Adrenal gland (tissue), 12 donors: ENCODE measurements around the gene ABCB7. TPM values are rescaled to one million over a fixed set of nuclear protein-coding genes. Genes with fewer than 3 reads are reported as not detected.
A peak's percentile ranks its signal among the peaks of the same experiment; 100 is the strongest.

ENCODE experiments used
- DNase-seq, 7 donors: peaks; one replicate each; pipeline ENCODE4 v3.0.0-alpha.2; 2019 to 2020
- H3K27ac ChIP-seq, 5 donors: fragments of 200-600 bp; sonication (generic) in 4 of 5; 1 replicate in 3 of 5; 2 replicates in 2 of 5; pipeline versions ENCODE4 v1.5.1 to v1.8.0; 2016 to 2020; ENCODE audit warnings: mild to moderate bottlenecking in 1 of 5
- H3K27me3 ChIP-seq: fragments of 200-600 bp; 2 replicates; pipeline ENCODE4 v1.8.0; 2021
- H3K36me3 ChIP-seq, 2 donors: fragments of 200-600 bp; replicated peaks in 1 of 2; 1 replicate in 1 of 2; 2 replicates in 1 of 2; pipeline versions ENCODE4 v1.5.1 to v1.8.0; 2018 to 2022
- H3K4me1 ChIP-seq, 2 donors: fragments of 200-600 bp; replicated peaks in 1 of 2; 1 replicate in 1 of 2; 2 replicates in 1 of 2; pipeline versions ENCODE4 v1.5.1 to v1.8.0; 2018 to 2021
- H3K4me3 ChIP-seq, 4 donors: fragments of 200-600 bp; sonication (generic) in 3 of 4; one replicate each; pipeline ENCODE4 v1.5.1; 2016 to 2018
- H3K9me3 ChIP-seq, 3 donors: fragments of 200-600 bp; sonication (generic) in 1 of 3; replicated peaks in 1 of 3; 1 replicate in 2 of 3; 2 replicates in 1 of 3; pipeline versions ENCODE4 v1.5.1 to v1.8.0; 2016 to 2021
- CTCF ChIP-seq, 6 experiments: fragments of 450-650 bp in 4 of 6; fragments of 200-600 bp in 2 of 6; sonication (generic) in 1 of 6; IDR thresholded peaks; 1 replicate in 5 of 6; 2 replicates in 1 of 6; pipeline versions ENCODE4 v1.5.1 to v1.8.0; 2016 to 2021; ENCODE audit warnings: antibody characterized with exemption in 6 of 6, mild to moderate bottlenecking in 2 of 6, moderate library complexity in 1 of 6
- POLR2A ChIP-seq, 2 donors: fragments of 450-650 bp; IDR thresholded peaks; one replicate each; pipeline ENCODE4 v1.6.1; 2017; ENCODE audit warnings: antibody characterized with exemption in 2 of 2, mild to moderate bottlenecking in 2 of 2, moderate library complexity in 1 of 2
- WGBS, 4 donors: extraction: QIAGEN DNeasy Blood & Tissue Kit in 2 of 4; methylation state at CpG; one replicate each; pipeline versions ENCODE4 v1.1.5 to v1.1.7; 2013 to 2017; 5-methylcytosine and 5-hydroxymethylcytosine counted together
- intact Hi-C, 2 donors: fragments of 100-400 bp; cut with DNase I; formaldehyde crosslinking; loops; one replicate each; pipeline versions ENCODE4 v1.14.1 to v1.15.0; 2022 to 2023
- polyA plus RNA-seq, 3 donors: library from polyadenylated mRNA; stranded (reverse); fragments of 200-250 nt in 2 of 3; fragments of 350-450 nt in 1 of 3; fragmentation: Illumina TruSeq in 1 of 3; extraction: RNeasy Lipid Tissue Mini Kit (QIAGEN cat#74804) in 1 of 3; gene quantifications; one replicate each; pipeline ENCODE4 v1.2.3, GENCODE V29; 2013 to 2014
- total RNA-seq, 9 donors: library from RNA; depleted of rRNA in 4 of 9; stranded (reverse); fragments of >200 nt in 4 of 9; fragments of 120-200 nt in 1 of 9; fragmentation: NEBNext Ultra II Directional in 1 of 9; extraction: Animal tissue kit (Norgen Biotek cat#: 25700) in 1 of 9; gene quantifications; one replicate each; pipeline versions ENCODE4 v1.1.0 to v1.2.4, GENCODE V29; 2013 to 2023
- donor health status: healthy with polysubstance abuse.
- donor health status: Bipolar disorder and iron deficiency.
- donor health status: DM: yes; HTN: yes; CAD: no.
- donor health status: DM: no; HTN: no; CAD: no.
- donor health status: DM: no; HTN: no; CAD: no.
- donor health status: DM: yes; HTN: yes; CAD: no.

The ABCB7 gene
- total and polyA plus RNA-seq, 12 donors: 7.2 to 75.3 (median 31.4) TPM

- no peak for TF ChIP-seq POLR2A (IDR thresholded peaks at IDR 0.05)
- TF ChIP-seq CTCF (IDR thresholded peaks at IDR 0.05): no peak
These were observed 2.0 kb upstream of the ABCB7 start for GRCh38 chrX:75158054-75158453.

DNA sequence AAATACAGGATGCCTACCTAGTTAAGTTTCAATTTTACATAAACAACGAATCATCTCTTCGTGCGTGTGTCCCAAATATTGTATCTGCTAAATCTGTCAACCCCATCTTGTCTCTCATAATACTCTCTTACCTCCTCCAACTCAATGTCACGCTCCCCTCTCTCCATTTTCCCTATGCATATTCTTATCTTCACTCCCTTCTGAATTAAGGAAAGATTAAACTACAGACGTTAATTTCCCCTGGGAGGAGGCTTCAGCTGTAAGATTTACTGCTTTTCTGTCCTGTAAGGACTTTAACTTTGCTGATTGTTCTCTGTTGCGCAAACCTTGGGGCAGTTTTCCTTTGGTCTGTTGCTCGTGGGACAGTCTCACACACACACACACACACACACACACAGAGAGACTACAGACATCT, 455 bp upstream of the ABCB7 start:
- intact Hi-C loops: no loop called here
- peak overlapping the region; percentile 53 to 86 (median 72) for H3K27ac ChIP-seq
- H3K4me3 ChIP-seq: peak overlapping the region in 2 of 4 donors; percentile 57 to 68
- DNase-seq: peak in 4 of 7 donors; percentile 27 to 53 (median 32)
- no peaks in the 10 kb centered on the region for H3K36me3 ChIP-seq
- H3K9me3 ChIP-seq: no peaks in the 10 kb centered on the region
- 1 to 36% (median 14%) methylated on average over 7 of the region's 7 CpGs for WGBS, 4 donors
- H3K27me3 ChIP-seq: no peaks in the 10 kb centered on the region
- TF ChIP-seq POLR2A (IDR thresholded peaks at IDR 0.05) (no peak), CTCF (IDR thresholded peaks at IDR 0.05) (no peak)
- H3K4me1 ChIP-seq: peaks cover 0 to 14% of the 10 kb centered on the region in 2 donors

More at GRCh38 chrX:75158054-75158453, 2.0 kb upstream of the ABCB7 start:
- Histone ChIP-seq H3K36me3 (no peaks in the 10 kb centered on the region), H3K4me1 (peaks cover 0 to 14% of the 10 kb centered on the region in 2 donors), H3K27me3 (no peaks in the 10 kb centered on the region), H3K27ac (no peak overlapping the region), H3K9me3 (no peaks in the 10 kb centered on the region), H3K4me3 (no peak overlapping the region)
- no peak for DNase-seq
- intact Hi-C loops: no loop called here
- WGBS, 4 donors: 68 to 96% (median 86%) methylated on average over 3 of the region's 3 CpGs

- WGBS, 4 donors: 1 to 40% (median 18%) methylated on average over 6 of the region's 6 CpGs
- Histone ChIP-seq H3K36me3 (no peaks in the 10 kb centered on the region), H3K27ac (peak overlapping the region in 3 of 5 donors; percentile 72 to 86 (median 80)), H3K9me3 (no peaks in the 10 kb centered on the region), H3K4me1 (peaks cover 0 to 14% of the 10 kb centered on the region in 2 donors), H3K27me3 (no peaks in the 10 kb centered on the region), H3K4me3 (peak overlapping the region in 2 of 4 donors; percentile 57 to 68)
- TF ChIP-seq POLR2A (IDR thresholded peaks at IDR 0.05): no peak
- no peak for TF ChIP-seq CTCF (IDR thresholded peaks at IDR 0.05)
- no peak for DNase-seq
- intact Hi-C loops: no loop called here
These were observed 646 bp downstream of the ABCB7 start for GRCh38 chrX:75155447-75155826.

GRCh38 chrX:75154871-75155270, 1.2 kb downstream of the ABCB7 start:
- no peak overlapping the region for H3K4me3 ChIP-seq
- no peaks in the 10 kb centered on the region for H3K27me3 ChIP-seq
- 50 to 67% (median 63%) methylated on average over 1 of the region's 1 CpG for WGBS, 4 donors
- intact Hi-C loops: no loop called here
- DNase-seq: no peak
- peaks cover 0 to 14% of the 10 kb centered on the region in 2 donors for H3K4me1 ChIP-seq
- H3K9me3 ChIP-seq: no peaks in the 10 kb centered on the region
- no peak overlapping the region for H3K27ac ChIP-seq
- H3K36me3 ChIP-seq: no peaks in the 10 kb centered on the region
- TF ChIP-seq POLR2A (IDR thresholded peaks at IDR 0.05) (no peak), CTCF (IDR thresholded peaks at IDR 0.05) (no peak)
